HG02970 (cell line): Measurements from ENCODE around the gene AQP9.
"Not testable (repeated sequence)": the region's sequence is repeated elsewhere in the genome, so short reads cannot be mapped to it uniquely, and the experiment has no call there.

Experiments
- ATAC-seq: cut with Tn5 transposase; IDR thresholded peaks from one replicate; pipeline ENCODE4 v1.9.1; 2021; ENCODE audit warnings: mild to moderate bottlenecking, moderate library complexity, moderate number of reproducible peaks; ENCODE audit not compliant: unreplicated experiment, low FRiP score

AQP9 gene

GRCh38 chr15:58175955-58176354, 37.8 kb downstream of the AQP9 start:
- no peak for ATAC-seq

- no peak for ATAC-seq
Observed at GRCh38 chr15:58178668-58179067, 40.5 kb downstream of the AQP9 start.

DNA sequence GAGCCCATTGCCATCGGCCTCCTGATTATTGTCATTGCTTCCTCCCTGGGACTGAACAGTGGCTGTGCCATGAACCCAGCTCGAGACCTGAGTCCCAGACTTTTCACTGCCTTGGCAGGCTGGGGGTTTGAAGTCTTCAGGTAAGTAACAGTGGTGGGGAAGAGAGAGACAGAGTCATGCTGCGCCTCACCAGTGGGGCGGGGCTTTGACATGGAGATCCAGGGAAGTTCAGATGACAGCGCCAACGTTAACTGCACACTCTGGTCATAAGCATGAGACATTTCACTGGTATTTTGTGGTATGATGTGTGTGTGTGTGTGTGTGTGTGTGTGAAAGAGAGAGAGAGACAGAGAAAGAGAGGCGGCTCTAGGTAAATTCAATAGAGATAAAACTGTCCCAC, 41.0 kb downstream of the AQP9 start:
- ATAC-seq = no peak

- ATAC-seq = no peak
Observed at GRCh38 chr15:58179741-58180381, 41.7 kb downstream of the AQP9 start.

- no peak for ATAC-seq
Observed at GRCh38 chr15:58182460-58183163, 44.4 kb downstream of the AQP9 start.

GRCh38 chr15:58185439-58185838, 47.3 kb downstream of the AQP9 start:
- no peak for ATAC-seq

GRCh38 chr15:58189148-58189811, 51.1 kb downstream of the AQP9 start:
- ATAC-seq = no peak

- no peak for ATAC-seq
Observed at GRCh38 chr15:58190419-58190818, 52.2 kb downstream of the AQP9 start.

- ATAC-seq = not testable (repeated sequence)
Observed at GRCh38 chr15:58193636-58194035, 55.5 kb downstream of the AQP9 start.

GRCh38 chr15:58200739-58201138, 62.6 kb downstream of the AQP9 start:
- ATAC-seq = no peak

DNA sequence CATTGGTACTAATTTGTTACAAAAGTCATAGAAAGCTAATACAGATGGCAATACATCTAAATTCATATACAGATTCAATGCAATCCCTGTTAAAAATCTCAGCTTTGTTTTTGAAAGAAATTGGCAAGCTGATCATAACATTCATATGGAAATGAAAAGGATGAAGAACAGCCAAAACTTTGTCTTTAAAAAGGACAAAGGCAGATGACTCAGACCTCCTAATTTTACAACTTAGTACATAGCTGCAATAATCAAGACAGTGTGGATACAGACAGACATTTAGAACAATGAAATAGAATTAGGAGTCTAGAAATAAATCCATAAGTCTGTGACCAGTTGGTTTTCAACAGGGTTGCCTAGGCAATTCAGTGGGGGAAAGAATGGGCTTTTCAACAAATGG, 63.3 kb downstream of the AQP9 start:
- ATAC-seq = no peak

- ATAC-seq = no peak
Observed at GRCh38 chr15:58203537-58203936, 65.4 kb downstream of the AQP9 start.

GRCh38 chr15:58206151-58206550, 68.0 kb downstream of the AQP9 start:
- ATAC-seq = no peak

GRCh38 chr15:58208217-58208616, 70.0 kb downstream of the AQP9 start:
- ATAC-seq = not testable (repeated sequence)

- not testable (repeated sequence) for ATAC-seq
Observed at GRCh38 chr15:58209007-58209481, 70.9 kb downstream of the AQP9 start.

GRCh38 chr15:58210031-58210430, 71.8 kb downstream of the AQP9 start:
- ATAC-seq = not testable (repeated sequence)

- no peak for ATAC-seq
Observed at GRCh38 chr15:58212909-58213526, 74.8 kb downstream of the AQP9 start.

- ATAC-seq = no peak
Observed at GRCh38 chr15:58213587-58214338, 75.6 kb downstream of the AQP9 start.

- ATAC-seq = no peak
Observed at GRCh38 chr15:58214591-58215340, 76.6 kb downstream of the AQP9 start.

GRCh38 chr15:58217460-58217859, 79.3 kb downstream of the AQP9 start:
- no peak for ATAC-seq
